ENCODE measurements around the gene PDHA2. TPM values are rescaled to one million over a fixed set of nuclear protein-coding genes. Genes with fewer than 3 reads are reported as not detected.

The PDHA2 gene
- total RNA-seq, 1 experiment from 2014 or later, result not detected

DNA sequence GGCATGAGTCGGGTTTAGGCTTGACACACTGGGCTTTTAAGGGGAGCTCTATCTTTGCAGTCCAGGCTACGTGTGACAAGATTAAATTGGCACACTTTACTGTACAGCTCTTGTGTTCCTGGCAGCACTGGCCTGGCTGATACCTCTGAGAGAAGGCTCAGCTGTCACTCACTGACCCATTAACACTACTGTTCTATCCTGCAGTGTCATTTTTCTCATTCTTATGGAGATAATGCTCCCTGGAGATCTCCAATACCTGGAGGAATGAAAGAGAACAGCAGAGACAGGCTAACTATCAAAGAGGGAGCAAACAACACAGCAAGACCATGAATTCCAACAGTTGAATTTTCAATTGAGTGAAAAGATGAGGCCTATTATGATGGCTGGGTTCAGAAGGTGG, 1.7 kb upstream of the PDHA2 start:
- BruUV-seq (replicated peaks), result no TSS peak
- Histone ChIP-seq H3K9me2 (ENCODE audit: insufficient read depth) (no peaks in the 10 kb centered on the region), H3K4me1 (replicated peaks; ENCODE audit: insufficient read depth) (no peaks in the 10 kb centered on the region), H3F3A (ENCODE audit: insufficient read depth, low read depth) (no peaks in the 10 kb centered on the region), H3K27ac (no peak overlapping the region), H2AFZ (no peak overlapping the region), H3K4me2 (no peak overlapping the region), H4K20me1 (ENCODE audit: insufficient read depth) (no peaks in the 10 kb centered on the region), H3K79me2 (ENCODE audit: low read depth) (no peaks in the 10 kb centered on the region), H3K9me3 (ENCODE audit: insufficient read depth, low read depth) (no peaks in the 10 kb centered on the region), H3K4me3 (no peak overlapping the region), H3K27me3 (ENCODE audit: insufficient read depth, low read depth) (no peaks in the 10 kb centered on the region), H3K36me3 (ENCODE audit: low read depth) (no peaks in the 10 kb centered on the region)
- TF ChIP-seq, protein P1, sequence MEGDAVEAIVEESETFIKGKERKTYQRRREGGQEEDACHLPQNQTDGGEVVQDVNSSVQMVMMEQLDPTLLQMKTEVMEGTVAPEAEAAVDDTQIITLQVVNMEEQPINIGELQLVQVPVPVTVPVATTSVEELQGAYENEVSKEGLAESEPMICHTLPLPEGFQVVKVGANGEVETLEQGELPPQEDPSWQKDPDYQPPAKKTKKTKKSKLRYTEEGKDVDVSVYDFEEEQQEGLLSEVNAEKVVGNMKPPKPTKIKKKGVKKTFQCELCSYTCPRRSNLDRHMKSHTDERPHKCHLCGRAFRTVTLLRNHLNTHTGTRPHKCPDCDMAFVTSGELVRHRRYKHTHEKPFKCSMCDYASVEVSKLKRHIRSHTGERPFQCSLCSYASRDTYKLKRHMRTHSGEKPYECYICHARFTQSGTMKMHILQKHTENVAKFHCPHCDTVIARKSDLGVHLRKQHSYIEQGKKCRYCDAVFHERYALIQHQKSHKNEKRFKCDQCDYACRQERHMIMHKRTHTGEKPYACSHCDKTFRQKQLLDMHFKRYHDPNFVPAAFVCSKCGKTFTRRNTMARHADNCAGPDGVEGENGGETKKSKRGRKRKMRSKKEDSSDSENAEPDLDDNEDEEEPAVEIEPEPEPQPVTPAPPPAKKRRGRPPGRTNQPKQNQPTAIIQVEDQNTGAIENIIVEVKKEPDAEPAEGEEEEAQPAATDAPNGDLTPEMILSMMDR (conservative IDR thresholded peaks at IDR 0.05), result no peak
- no peak for TF ChIP-seq EZH2 (IDR thresholded peaks at IDR 0.05; ENCODE audit: low read depth)
- POLR2A ChIA-PET (ENCODE audit: unreplicated experiment), result no interaction called here
- intact Hi-C loops (cut with micrococcal nuclease; ENCODE audit: unreplicated experiment), result no loop called here
- CTCF ChIA-PET, result no interaction called here
- no peak for DNase-seq

DNA sequence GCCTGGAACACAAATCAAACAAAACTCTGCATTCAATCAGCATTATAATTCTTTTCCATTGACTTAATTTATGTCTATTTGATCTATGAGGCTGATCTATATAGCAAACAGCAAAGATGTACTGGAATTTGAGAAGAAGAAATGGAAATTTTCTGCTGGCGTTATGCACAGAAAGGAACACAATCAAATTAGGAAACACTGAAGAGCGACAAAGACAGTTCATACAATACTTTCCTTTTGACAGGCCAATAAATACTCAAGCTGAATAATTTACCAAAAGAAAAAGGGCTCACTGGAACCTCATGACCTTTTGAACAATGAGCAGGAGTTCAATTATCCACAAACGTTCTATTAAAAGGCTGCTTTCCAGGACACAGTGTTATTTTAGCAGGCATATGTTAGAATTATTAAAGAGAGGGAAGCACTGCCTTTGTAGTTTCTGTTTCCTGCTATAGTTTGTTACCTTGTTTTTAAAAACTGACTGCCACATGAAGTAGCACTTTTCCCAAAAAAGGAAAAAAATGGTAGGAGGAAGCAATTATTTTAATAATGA, 8.1 kb downstream of the PDHA2 start:
- H3K4me2 ChIP-seq, result no peak overlapping the region
- intact Hi-C loops (cut with micrococcal nuclease; ENCODE audit: unreplicated experiment), result no loop called here
- H3K36me3 ChIP-seq (ENCODE audit: low read depth), result no peaks in the 10 kb centered on the region
- TF ChIP-seq, protein P1 (conservative IDR thresholded peaks at IDR 0.05), result no peak
- no peak for TF ChIP-seq EZH2 (IDR thresholded peaks at IDR 0.05; ENCODE audit: low read depth)
- H3K9me2 ChIP-seq (ENCODE audit: insufficient read depth), result no peaks in the 10 kb centered on the region
- no peaks in the 10 kb centered on the region for H3K9me3 ChIP-seq (ENCODE audit: insufficient read depth, low read depth)
- no peaks in the 10 kb centered on the region for H3K79me2 ChIP-seq (ENCODE audit: low read depth)
- no peaks in the 10 kb centered on the region for H3K27me3 ChIP-seq (ENCODE audit: insufficient read depth, low read depth)
- no TSS peak for BruUV-seq (replicated peaks)
- CTCF ChIA-PET, result no interaction called here
- POLR2A ChIA-PET (ENCODE audit: unreplicated experiment), result no interaction called here
- no peak overlapping the region for H2AFZ ChIP-seq
- DNase-seq, result no peak
- H3K4me1 ChIP-seq (replicated peaks; ENCODE audit: insufficient read depth), result no peaks in the 10 kb centered on the region
- H3K4me3 ChIP-seq, result no peak overlapping the region
- no peaks in the 10 kb centered on the region for H3F3A ChIP-seq (ENCODE audit: insufficient read depth, low read depth)
- H4K20me1 ChIP-seq (ENCODE audit: insufficient read depth), result no peaks in the 10 kb centered on the region
- no peak overlapping the region for H3K27ac ChIP-seq

DNA sequence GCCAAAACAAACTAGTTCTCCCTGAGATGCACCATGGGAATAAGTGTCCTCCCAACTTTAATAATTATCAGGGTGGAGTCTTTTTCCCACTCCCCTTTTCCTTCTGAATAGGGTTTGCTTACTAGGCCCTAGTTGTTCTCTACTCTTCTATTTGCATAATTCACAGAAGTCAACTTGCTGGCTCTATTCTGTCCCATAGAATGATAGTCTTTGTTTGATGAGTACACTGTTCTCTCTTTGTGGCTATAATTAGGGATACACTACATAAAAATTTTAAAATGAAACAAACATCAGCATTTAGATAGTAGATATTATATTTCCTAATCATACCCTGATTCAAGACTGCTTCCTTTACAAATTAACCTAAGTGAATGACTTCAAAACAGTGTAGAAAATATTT, 10.3 kb downstream of the PDHA2 start:
- no peak for TF ChIP-seq EZH2 (IDR thresholded peaks at IDR 0.05; ENCODE audit: low read depth)
- TF ChIP-seq, protein P1 (conservative IDR thresholded peaks at IDR 0.05), result no peak
- H2AFZ ChIP-seq, result no peak overlapping the region
- no peak overlapping the region for H3K4me3 ChIP-seq
- no peaks in the 10 kb centered on the region for H3K9me3 ChIP-seq (ENCODE audit: insufficient read depth, low read depth)
- no peaks in the 10 kb centered on the region for H4K20me1 ChIP-seq (ENCODE audit: insufficient read depth)
- DNase-seq, result no peak
- H3K36me3 ChIP-seq (ENCODE audit: low read depth), result no peaks in the 10 kb centered on the region
- H3K79me2 ChIP-seq (ENCODE audit: low read depth), result no peaks in the 10 kb centered on the region
- no peaks in the 10 kb centered on the region for H3K27me3 ChIP-seq (ENCODE audit: insufficient read depth, low read depth)
- CTCF ChIA-PET, result no interaction called here
- no peaks in the 10 kb centered on the region for H3F3A ChIP-seq (ENCODE audit: insufficient read depth, low read depth)
- no peaks in the 10 kb centered on the region for H3K4me1 ChIP-seq (replicated peaks; ENCODE audit: insufficient read depth)
- H3K27ac ChIP-seq, result no peak overlapping the region
- BruUV-seq (replicated peaks), result no TSS peak
- intact Hi-C loops (cut with micrococcal nuclease; ENCODE audit: unreplicated experiment), result no loop called here
- H3K9me2 ChIP-seq (ENCODE audit: insufficient read depth), result no peaks in the 10 kb centered on the region
- H3K4me2 ChIP-seq, result no peak overlapping the region
- POLR2A ChIA-PET (ENCODE audit: unreplicated experiment), result no interaction called here

All from PC-9 (cell line).